Jurkat, Clone E6-1 (cell line): ENCODE measurements around the gene LARP4B.
A peak's percentile ranks its signal among the peaks of the same experiment; 100 is the strongest.
"Not testable (repeated sequence)": the region's sequence is repeated elsewhere in the genome, so short reads cannot be mapped to it uniquely, and the experiment has no call there.

Experiments
- DNase-seq: peaks from one replicate; pipeline ENCODE4 v3.0.0-alpha.2; 2011; ENCODE audit warnings: low read depth, low spot score
- H3K4me3 ChIP-seq: 2 replicates; pipeline ENCODE4 v1.5.1; 2011; ENCODE audit warnings: mild to moderate bottlenecking, low read length, control low read depth, moderate library complexity

LARP4B gene

DNA sequence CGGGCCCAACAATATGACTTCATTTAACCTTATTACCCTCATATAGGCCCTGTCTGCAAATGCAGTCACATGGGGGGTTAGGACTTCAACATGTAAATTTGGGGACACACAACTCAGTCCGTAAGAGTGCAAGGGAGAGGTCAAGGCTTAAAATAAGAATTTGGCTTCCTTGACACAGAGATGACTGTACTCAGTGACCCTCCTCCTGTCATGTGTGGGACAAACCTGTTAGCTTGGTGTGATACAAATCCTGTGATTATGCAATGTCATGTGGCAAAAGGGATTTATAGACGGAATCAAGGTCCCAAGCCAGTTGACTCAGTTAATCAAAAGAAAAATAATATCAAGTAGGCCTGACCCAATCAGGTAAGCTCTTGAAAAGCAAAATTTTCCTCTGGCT is 30.8 kb upstream of the LARP4B start:
- no peak for DNase-seq
- no peak overlapping the region for H3K4me3 ChIP-seq

GRCh38 chr10:958856-959255 is 27.4 kb upstream of the LARP4B start:
- no peak overlapping the region for H3K4me3 ChIP-seq
- DNase-seq = no peak

DNA sequence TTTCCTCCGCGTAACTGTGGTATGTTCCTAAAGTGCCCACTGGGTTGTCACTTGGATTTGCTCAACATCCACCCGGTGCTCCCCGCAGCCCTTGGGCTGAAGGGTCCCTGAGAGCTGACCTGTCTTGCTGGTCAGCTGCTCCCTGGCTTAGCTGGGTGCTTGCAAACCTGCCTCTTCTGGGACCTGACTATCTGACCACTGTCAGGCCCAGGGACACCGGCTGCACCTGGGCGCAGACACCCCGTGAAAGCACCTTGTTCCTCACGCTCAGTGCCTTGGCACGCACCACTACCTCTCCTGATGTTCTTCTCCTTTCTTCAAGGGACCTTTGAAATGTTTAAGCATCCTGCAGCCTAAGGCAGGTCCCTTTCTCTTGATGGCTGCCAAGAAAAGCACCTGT is 26.6 kb upstream of the LARP4B start:
- no peak overlapping the region for H3K4me3 ChIP-seq
- no peak for DNase-seq

DNA sequence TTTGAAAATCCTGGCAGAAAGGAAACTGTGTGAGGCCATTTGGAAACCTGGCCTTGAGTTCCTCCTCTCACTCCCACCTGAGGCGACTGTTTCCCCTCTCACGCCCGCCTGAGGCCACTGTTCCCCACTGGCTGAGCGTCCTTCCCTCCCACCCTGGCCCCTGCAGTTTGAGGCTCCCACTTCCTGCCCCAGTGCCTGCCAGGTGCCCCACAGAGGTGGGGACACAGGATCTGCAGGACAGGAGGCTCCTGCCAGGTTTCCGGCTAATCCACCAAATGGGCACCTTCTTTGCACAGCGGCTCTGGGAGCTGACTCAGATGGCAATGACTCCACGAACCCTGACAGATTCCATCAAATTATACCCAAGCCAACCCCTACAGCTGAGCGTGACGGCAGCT is 24.3 kb upstream of the LARP4B start:
- no peak for DNase-seq
- H3K4me3 ChIP-seq = no peak overlapping the region

- H3K4me3 ChIP-seq = no peak overlapping the region
- DNase-seq = no peak
Measured at GRCh38 chr10:955127-955819, 23.8 kb upstream of the LARP4B start.

DNA sequence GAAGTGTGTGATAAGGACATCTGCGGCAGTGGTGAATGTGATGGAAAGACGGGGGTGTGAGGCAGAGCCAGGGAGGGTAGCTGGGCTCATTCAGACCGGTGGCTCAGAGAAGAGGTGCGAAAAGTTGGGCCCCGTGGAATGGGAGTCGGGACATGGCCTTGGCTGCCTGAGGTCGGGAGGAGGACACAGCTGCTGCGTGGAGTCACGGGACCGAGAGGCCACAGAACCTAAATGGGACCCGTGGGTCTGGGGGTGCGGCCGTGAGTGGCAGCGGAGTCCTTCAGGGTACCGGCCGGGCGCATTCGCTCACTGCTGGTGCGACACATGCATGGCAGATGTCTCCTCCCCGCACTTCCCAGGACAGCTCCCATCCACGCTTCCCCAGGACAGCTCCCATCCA is 22.9 kb upstream of the LARP4B start:
- DNase-seq = no peak
- H3K4me3 ChIP-seq = no peak overlapping the region

GRCh38 chr10:953836-954235 is 22.3 kb upstream of the LARP4B start:
- no peak overlapping the region for H3K4me3 ChIP-seq
- DNase-seq = no peak

- H3K4me3 ChIP-seq = no peak overlapping the region
- no peak for DNase-seq
Measured at GRCh38 chr10:949446-949845, 17.9 kb upstream of the LARP4B start.

GRCh38 chr10:948347-948746 is 16.8 kb upstream of the LARP4B start:
- DNase-seq = no peak
- no peak overlapping the region for H3K4me3 ChIP-seq

- no peak for DNase-seq
- no peak overlapping the region for H3K4me3 ChIP-seq
Measured at GRCh38 chr10:947881-948280, 16.4 kb upstream of the LARP4B start.

GRCh38 chr10:947051-947450 is 15.5 kb upstream of the LARP4B start:
- DNase-seq = no peak
- no peak overlapping the region for H3K4me3 ChIP-seq

DNA sequence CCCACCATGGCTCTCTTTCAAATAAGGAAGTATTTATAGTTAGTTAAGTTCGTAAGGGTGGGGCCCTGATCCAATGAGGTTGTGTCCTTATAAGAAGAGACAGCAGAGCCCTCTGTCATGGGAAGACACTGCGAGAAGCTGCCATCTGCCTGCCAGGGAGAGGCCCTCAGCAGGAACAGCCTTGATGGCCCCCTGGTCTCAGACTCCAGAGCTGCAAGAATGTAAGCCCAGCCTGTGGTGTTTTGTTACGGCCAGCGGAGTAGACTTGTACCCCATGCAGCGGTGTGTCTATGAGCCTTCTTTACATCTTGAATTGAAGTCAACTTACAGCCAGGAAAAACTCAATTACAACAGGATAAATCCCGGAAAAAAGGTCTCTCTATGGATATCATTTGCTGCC is 14.3 kb upstream of the LARP4B start:
- no peak overlapping the region for H3K4me3 ChIP-seq
- DNase-seq = no peak

DNA sequence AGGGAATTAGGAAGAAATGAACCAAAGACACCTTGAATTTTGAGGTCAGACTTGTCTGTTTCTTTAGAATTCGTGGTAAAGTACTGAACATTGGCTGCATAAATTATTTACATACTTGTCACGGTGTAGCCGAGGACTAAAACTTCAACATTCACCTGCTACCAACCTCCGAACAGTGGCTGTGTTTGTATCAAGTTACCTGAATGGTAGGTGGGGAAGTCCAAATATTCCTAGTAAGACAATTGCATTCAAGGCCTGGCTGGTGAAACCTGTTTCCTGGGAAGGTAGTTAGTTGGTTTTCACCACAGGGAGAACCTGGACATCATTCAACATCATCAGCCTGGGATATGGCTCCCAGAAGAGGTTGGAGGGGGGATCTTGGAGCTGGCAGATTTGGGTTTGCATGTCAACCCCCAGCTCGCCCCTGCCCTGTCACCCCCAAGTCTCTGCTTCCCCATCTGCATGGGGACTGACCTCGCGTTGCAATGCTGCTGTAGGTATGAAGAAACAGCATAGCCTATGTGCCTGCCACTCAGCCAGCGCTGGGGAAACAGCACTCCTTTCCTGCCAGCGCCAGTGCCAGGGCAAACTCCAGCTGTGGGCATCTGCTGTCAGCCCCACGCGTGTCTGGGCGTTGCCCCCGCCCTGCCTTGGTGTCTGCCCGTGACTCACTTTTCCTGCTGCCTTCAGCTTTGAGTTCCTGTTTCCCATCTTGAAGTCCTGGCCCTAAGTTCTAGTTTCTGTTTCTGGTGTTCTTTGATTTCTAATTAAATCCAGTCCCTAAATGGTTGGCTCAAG is 12.7 kb upstream of the LARP4B start:
- no peak overlapping the region for H3K4me3 ChIP-seq
- DNase-seq = no peak

DNA sequence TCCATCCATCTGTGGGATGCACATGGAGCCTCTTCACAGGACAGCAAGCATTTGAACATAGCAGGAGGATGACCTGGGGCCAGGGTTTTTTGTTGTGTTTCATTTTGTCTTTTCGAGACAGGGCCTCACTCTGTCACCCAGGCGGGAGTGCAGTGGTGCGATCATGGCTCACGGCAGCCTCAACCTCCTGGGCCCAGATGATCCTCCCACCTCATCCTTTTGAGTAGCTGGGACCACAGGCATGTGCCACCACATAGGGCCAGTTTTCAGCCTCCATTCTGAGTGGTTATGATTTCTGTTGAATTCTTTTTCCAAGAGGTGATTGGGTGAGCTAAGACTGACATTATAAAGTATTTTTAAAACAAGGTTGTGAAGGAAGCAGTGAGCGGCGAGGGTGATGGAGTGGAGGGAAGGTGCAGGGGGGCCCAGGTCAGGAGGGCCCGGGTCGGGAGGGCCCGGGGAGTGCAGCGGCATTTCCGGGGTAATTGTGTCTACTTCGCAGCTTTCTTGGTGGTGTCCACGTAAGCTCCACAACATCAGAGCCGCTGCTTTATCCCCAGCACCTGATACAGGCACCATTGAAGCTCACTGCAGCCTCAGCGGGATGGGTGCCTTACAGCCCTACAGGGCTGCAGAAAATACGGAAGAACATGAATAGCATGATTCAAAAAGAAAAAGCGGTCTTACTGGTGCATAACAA is 12.0 kb upstream of the LARP4B start:
- no peak for DNase-seq
- no peak overlapping the region for H3K4me3 ChIP-seq

DNA sequence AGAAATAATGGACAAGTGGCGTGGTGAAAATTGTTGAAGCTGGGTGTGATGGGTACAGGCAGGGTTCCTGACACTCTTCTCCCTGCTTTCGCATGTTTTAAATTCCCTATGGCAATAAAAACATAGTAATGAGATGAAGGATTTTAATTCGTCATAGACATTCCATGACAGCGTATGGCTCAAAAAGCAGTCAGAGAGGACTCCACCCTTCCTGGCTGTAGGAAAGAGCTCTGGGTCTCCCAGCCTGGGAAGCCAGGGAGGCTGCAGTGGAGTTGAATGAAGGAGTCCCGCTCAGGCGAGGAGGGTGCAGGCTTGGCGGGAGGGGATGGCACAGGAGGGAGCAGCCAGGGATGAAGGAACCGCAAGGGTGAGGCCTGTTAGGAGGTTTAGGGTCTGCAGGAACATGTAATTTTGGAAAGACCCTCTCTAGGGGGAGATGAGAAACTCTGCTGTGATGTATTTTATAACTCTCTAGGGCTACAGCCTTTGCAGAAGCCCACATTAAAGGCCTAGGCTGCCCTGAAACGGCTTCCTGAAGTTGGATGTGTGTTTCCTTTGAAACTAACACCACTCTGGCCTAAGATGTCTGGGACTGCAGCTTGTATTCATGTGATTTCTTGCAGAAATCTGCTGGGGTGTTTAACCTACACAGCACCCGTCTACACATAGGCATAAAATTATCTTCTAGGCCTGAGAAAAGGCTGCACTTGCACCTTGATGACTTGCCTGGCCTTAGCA is 7.6 kb upstream of the LARP4B start:
- peak; percentile 78 for DNase-seq
- no peak overlapping the region for H3K4me3 ChIP-seq

- H3K4me3 ChIP-seq = no peak overlapping the region
- DNase-seq = no peak
Measured at GRCh38 chr10:934746-935406, 3.4 kb upstream of the LARP4B start.

- not testable (repeated sequence) for H3K4me3 ChIP-seq, DNase-seq
Measured at GRCh38 chr10:934165-934564, 2.7 kb upstream of the LARP4B start.

- peak overlapping the region; percentile 64; the same call in 1 of the 2 replicates for H3K4me3 ChIP-seq
- DNase-seq = no peak
Measured at GRCh38 chr10:932589-932988, 1.1 kb upstream of the LARP4B start.
